GM21786 (cell line): ENCODE measurements around the gene MRPL19.
A peak's percentile ranks its signal among the peaks of the same experiment; 100 is the strongest.

Experiments used
- ATAC-seq: cut with Tn5 transposase; IDR thresholded peaks from one replicate; pipeline ENCODE4 v1.9.1; 2021; ENCODE audit not compliant: unreplicated experiment

Gene MRPL19

DNA sequence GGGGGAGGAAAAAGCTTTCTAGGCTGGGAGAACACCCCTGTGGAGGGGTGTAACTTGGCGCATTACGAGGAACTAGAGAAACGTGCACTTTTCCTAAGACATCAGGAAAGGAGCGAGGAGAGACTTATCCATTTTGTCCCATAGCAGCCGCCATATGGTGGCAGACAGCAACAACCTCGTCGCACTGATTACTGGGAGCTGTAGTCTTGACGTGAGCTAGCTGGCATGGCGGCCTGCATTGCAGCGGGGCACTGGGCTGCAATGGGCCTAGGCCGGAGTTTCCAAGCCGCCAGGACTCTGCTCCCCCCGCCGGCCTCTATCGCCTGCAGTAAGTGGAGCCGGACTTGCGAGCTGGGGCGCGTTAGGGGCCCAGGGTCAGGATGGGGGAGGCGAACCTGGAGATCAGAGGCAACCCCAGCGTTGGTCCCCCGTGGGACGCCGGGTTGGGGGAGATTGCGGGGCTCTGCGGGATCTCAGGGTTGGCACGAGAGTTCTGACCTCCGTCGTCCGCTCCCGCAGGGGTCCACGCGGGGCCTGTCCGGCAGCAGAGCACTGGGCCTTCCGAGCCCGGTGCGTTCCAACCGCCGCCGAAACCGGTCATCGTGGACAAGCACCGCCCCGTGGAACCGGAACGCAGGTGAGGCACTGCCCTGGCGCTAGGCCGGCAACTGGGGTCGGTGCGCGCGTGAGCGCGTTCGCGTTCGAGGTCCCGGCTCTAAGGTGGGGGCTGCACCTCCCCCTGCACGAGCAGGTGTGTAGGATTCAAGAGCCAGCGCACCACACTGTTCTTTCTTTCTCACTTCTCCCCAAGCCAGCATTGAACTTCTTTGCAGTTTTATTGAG is at the start of gene MRPL19:
MRPL19 (plus strand) TSS at position 201 of the 843 bp plus-strand sequence; CDS start at position 226, 25 bp downstream.
- ATAC-seq = peak; percentile 97

DNA sequence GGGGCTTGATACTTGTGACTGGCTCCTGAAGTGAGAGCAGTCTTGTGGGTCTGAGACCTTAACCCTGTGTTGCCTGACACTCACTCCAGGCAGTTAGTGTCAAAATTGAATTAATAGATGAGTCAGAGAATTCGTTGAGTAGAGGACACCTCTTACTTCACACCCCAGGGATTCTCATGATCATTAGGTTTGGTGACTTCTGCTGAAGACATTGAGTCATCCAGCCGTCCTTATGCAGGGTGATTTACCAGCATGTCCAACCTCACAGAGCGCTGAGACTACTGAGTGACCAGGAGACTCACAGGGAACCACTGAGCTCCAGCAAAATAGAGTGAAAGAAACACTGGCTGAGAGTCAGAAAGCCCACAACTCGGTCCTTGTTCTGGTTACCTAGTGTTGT is 49.8 kb upstream of the MRPL19 start:
- ATAC-seq = no peak

DNA sequence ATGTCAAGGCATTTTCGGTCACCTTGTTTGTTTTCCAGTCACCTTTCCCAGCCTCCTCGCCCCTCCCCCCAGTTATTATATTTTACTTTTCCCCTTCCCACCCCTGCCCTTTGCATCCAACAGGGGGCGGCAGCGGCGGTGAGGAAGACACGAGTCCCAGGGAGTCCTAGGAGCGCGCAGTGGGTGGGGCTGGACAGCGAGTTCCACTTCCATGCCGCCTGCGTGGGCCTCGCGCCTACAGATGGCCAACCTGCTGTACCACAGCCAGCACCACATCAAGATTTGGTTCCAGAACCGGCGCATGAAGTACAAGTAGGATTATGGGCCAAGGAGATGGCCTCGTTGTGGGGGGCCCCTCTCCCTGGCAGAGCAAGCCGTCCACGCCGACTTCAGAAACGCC is 48.6 kb upstream of the MRPL19 start:
- ATAC-seq = no peak

DNA sequence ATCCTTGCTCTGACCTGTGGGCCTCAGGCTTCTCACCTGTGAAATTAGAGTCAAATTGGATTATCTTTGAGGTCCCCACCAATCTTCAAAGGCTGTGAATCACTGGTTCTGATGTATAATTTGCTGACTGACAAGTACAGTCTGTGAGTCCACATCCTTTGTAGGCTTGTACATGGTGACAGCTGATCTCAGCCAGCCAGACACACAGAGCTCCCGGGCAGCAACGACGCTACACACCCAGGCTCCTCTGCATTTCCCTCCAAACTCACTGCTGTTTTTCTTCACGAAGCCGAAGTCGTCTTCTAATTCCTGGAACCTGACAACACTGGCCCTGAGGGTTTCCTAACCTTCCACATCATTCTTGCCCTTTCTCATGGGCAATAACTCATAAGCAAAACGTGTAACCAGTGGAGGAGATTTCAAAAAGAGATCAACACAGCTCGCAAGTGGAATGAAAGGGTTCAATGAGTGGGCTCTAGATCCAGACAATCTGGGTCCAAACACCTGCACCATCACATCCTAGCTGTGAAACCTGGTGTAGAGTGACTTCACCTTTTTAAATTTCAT is 47.9 kb upstream of the MRPL19 start:
- no peak for ATAC-seq

DNA sequence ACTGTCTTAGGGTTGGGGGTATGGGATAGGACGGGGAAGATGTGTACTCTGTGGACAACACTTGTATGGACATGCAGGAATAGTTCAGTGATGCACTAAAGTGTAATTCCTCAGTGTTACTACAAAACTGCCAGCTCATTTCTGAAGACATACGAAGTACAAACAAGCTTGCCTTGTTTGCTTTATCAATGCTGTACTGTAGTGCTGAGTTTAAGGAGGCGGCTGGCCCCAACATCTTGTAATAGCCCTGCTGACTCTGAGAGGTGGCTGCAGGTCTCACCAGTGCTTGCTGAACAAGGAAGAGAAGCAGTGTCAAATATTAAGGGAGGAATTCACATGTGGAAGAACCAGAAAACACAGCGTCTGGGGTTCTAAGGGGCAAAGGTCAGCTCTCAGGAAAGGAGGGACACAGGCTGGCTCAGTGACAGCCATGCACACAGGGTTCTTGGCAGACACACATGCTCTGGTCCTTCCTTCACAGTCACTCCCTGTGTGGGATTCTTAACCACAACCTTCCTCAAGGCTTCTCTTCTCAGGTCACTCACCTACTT is 46.0 kb upstream of the MRPL19 start:
- ATAC-seq = no peak

DNA sequence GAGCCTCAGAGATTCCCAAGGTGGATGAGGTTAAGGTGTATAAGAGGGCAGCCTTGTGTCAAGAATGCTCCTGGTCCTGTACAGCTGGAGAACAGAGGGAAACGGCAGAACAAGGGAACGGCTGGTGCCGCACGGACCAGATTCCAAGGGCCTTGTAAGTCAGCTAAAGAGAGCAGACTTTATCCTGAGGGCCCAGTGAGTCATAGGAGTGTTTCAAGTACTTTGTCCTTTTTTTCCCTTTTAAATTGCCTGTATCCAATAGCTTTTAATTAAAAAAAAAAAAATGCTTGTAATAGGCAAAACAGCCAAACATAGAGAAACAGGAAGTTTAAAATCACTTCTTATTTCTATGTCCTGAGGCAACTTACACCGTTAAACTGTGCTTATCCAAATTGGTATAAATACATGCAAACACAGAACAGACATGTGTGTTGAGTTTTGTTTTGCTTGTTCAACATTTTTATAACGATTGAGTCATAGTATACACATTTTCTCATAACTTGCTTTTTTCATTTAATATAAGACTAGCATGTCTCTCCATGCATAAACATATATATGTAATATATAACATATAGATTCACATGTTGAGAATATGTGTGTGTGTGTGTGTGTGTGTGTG is 43.8 kb upstream of the MRPL19 start:
- no peak for ATAC-seq

DNA sequence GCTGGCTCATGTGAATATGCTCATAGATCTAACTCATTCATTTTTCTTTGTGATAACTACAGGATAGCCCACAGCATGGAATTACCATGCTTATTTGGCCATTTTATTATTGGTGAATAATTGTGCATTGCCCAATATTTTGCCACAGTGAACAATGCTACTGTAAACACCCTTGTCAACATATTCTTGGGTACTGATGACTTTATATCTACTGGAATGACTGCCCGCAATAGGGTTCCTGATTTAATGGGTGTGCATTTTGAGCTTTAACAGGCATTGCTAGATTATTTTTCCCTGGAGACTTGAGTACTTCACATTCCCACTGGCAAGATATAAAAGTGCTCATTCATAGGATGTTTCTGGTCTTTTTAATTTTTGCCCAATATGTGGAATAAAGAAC is 43.1 kb upstream of the MRPL19 start:
- no peak for ATAC-seq

DNA sequence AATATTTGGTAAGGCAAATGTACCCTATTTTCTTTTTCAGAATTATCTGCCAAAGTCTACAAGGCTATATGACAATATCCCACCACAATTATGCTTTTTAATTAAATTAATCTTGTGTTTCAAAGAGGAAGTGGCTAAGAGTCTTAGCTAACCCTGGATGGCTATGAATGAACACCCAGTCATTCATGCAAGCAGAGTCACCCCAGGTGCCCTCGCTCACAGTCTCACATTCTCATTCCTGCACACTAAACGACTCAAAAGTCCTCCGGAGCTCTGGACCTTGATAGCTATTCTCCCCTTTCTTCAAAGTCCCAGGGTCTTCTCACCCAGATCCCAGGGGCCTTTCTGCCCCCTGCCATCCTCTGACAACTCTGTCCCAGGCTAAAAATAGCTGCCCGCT is 42.1 kb upstream of the MRPL19 start:
- no peak for ATAC-seq

DNA sequence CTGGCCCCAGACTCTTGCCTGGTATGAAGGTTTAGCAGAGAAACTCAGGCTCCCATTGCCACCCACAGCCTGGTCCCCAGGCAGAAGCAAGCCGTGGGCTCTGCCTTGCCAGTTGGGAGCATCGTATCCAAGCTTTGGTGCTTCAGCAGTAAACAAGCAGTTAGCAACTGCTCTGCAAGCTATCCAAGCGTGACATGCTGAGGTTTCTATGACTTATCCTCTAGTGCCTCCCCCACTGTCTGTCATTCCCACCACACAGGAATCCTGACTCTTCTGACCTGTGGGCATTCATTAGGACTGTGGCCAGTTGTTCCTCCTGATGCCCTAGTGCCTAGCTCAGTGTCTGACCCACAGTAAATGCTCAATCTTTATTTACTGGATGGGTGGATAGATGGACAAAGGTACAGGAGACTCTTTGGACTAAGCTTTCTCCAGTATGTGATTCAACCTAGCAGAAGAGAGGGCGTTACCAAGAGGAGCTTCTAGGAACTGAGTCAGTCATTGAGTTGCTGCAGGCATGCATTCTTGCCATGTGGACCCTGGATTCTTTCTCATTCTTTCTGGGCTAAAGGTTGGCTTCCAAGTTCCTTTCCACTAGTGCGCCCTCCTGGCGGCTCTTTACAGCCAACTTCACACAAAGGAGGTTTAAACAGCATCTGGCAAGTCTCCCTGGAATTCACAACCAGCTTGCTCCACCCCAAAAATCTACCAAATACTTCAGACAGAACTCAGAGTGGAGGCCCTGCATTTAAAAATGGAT is 40.6 kb upstream of the MRPL19 start:
- ATAC-seq = no peak

DNA sequence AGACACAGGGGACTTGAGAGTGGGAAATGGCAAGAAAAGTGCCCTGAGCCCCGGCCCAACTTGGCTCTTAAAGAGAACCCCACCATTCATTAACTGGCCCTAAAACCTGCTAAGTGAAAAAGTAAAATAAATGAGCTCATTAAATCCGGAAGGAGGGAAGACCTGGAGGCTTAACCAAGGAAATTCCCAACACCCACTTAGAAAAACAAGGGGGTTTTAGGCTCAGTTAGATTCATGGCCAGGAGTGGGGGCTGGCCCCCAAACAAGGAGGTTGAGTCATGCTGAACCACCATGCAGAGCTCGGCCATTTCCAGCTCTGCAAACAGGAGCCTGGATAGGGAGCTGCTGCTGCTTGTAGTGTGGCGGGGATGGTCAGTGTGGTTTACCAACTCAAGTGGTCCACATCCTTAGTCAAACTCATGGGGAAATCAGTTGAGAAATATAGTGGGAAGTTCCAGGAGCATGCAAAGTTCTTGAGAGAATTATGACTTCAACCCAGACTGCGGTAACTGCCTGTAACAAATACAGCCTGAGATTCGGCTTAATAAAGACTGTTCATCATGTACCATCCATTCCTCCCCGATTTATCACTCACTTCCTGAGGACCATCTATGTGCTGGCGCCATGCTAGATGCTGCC is 39.7 kb upstream of the MRPL19 start:
- no peak for ATAC-seq

DNA sequence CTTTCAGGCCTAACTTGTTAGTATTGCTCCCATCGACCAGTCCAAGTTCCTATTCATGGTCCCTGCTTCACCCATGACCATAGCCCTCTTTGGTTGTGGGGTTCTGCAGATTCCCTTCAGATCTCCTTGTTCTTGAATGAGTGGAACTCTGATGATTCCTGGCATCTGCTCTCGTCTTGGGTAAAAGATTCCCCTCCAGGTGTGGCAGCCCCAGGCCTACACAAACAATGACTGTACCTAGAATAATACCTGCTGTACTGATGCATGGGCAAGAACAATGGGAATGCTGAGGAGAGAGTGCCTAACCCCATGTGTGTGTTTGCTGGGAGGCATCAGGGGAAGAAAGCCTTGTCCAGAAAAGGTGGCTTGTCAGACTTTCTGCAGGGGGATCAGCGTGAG is 39.2 kb upstream of the MRPL19 start:
- ATAC-seq = no peak

DNA sequence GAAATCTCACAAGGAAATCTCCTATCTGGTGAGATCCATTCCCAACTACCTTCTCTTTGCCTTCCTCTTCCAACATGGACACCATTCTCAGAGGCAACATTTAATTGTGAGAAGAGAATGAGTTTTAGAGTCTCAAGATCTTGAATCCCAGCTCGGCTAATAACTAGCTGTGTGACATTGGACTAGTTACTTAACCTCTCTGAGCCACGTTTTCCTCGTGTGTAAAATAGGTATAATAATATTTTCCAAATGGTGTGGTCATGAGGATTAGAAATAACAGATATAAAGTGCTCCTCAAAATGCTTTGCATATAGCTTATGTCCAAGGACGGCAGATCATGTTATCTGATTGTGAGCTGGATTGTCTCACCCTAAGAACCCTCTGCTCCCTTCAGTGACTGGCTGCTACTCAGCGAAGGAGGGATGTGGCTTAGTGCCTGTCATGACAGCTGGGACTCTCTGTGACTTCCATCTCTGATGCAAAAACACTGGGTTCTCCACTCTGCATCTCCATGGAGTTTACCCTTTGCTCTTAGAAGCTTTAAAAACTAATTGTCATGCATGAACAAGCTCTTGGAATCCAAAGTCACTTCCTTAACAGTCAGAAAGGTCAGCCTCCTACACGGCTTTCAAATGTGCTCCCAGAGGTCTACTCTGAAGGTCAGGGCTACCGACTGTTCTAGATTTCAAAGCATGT is 38.4 kb upstream of the MRPL19 start:
- ATAC-seq = no peak

DNA sequence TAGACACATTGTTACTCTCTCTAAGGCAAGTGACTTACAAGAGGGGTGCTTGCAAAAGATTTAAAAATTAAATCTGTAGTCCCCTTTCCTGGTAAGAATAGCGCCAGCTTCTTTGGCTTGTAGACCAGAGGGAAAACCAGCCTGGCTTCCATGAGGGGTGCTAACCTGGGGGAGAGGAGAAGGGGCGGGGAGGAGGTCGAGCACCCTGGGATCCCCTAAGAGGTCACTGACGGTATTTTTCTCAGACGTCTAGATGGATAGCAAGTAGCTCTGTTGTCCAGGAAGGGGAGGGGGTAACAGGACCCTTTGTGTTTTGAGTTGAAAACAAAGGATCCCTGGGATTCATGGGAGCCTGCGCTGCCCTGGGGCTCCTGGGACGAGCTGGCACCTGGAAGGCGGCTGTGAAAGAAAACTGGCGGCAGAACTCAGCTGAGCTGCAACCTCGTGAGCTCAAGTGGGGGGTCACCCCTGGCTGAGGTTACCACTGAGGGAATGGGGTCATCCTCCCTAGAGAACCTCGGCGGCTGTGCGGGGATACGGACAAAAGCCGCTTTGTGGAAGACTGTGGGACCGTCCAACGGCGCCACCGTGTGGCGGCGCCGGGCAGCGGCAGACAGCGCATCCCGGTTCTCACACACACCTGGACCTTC is 37.8 kb upstream of the MRPL19 start:
- ATAC-seq = peak; percentile 82

DNA sequence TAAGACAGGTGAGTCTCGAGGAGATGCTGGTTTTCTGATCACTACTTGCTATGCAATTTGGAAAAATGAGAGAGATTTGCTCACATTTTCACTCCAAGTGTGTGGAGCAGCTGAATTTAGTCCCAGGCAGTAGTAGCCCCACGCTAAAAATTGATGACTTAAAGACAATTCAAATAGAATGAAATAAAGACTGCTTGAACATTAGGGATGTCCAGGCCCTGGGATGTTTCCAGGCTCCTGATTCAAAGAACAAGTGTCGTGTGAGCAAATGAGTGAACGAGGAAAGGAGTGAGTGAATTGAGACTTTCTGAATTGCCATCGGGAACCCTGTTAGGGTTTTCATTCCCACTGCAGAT is 37.3 kb upstream of the MRPL19 start:
- ATAC-seq = no peak

DNA sequence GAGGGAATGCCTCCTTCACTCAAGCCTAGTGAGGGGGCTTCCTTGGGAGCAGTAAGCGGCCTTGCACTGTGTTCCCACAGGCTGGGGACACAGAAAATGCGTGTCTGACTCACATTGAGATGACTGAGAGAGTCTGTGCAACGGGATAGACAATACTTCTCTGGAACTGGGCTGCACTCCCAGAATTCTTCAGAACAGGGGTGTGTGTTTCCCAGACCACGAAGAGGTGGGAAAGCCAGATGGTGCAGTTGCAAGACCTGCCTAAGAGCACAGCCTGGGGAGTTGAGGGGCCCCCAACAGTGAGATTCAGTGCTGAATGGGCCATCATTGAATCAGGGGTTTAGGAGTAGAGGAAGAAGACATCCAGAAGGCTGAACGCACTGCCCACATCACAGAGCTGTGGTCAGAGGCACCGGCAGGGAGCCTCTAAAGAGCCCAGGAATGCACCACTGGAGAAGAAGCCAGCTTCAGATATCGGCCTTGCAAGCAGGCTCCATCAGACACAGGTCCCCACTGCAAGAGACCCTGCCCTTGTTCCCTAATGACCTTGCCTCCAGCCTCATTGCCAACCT is 36.6 kb upstream of the MRPL19 start:
- no peak for ATAC-seq

DNA sequence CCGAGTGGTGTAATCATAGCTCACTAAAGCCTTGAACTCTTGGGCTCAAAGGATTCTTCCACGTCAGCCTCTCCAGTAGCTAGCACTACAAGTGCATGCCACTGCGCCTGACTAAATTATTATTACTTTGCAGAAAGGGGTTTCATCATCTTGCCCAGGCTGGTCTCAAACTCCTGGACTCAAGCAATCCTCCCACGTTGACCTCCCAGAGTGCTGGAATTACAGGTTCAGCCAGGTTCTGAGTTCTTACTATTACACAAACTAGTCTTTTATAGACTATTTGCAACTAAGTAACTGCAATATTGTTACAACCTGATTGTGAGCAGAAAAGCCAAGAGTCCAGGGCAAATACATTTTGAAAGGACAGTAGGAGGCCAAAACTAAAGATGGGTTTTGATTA is 35.9 kb upstream of the MRPL19 start:
- no peak for ATAC-seq

DNA sequence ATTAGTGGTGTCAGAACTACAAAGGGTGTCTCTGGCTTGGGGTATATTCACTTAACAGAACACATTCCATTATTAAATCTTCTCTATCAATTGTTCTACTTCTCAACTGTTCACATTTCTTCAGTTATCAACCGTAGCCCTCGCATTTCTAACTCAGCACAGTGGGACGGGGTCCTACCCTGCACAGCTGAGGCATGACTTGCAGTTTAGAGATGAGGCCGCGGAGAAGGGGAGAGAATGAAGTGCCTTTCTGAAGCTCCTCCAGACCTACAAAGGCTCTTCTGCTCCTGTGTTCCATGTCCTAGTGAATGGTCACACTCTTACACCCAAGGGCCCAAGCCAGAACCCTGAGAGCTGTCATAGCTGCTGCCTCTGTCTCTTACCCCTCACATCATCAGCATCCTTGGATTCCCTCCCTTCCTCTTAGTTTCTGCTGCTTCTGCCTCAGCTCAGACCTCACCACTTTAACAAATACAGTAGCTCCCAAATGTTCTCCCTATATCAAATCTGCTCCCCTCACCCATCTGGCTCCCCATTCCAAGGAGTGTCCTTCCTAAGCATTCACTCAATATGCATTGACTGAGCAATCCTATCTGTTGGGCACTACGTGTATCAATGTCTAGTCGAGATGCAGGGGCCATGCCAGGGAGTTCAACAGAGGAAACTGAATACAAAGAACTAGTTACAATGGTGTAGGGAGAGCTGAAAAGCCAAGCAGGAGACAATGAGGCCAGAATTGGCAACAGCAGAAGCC is 34.3 kb upstream of the MRPL19 start:
- ATAC-seq = no peak

DNA sequence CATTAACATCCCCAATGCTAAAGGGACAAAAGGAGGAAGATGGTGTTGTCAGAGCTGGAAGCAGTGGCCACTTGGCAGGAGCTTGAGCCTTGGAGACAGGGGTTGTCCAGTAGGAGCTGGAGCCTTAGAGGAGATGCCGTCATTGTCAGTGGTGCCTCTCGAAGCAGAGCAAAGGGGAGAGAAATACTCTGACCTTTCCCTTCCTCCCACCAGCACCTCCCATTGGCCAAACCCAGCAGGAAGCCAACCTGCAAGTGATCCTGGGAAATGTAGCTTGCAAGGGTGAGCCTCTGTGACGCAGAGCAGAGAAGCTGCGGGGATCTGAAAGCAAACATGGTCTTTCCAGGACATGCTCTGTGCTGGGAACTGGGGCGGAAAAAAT is 33.7 kb upstream of the MRPL19 start:
- ATAC-seq = no peak

DNA sequence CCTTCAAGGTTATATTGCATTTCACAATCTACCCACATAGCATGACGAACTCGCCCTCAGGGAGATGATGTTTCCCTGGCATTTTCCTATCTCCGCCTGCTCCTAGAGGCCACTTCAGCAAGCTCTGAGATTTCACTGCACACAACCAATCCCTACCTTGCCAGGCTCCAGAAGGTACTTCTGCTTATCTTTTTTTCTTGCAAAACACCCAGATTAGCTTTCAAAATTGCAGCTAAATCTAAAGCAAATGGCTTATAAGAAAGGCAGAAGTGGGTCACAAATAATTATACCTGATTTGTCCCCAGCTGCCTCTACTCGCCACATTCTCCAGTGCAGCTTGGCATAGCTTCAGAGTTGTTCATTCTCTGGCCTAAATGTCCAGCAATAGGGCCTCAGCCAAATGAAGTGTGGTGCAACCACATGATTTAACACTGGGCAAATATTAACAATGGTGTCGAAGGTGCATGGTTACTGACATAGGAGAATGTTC is 32.4 kb upstream of the MRPL19 start:
- ATAC-seq = no peak
